DND-41 (cell line): ENCODE data around the gene LDB1.

Experiments used
- CTCF ChIP-seq: IDR thresholded peaks from 2 replicates; pipeline ENCODE4 v1.5.1; 2012; ENCODE audit warnings: borderline replicate concordance, low read length, moderate library complexity, mild to moderate bottlenecking; ENCODE audit not compliant: poor library complexity, severe bottlenecking; ENCODE audit errors: extremely low read depth
- EZH2 ChIP-seq: IDR thresholded peaks from 3 replicates; pipeline ENCODE4 v1.6.1; 2012; ENCODE audit warnings: borderline replicate concordance, low read depth, mild to moderate bottlenecking, moderate library complexity, low read length, inconsistent platforms; ENCODE audit not compliant: severe bottlenecking

GRCh38 chr10:102132563-102133372 lies 12.6 kb upstream of the LDB1 start, which contains the start of gene PPRC1:
- TF ChIP-seq CTCF (peak; percentile 97), EZH2 (no peak)
